ENCODE results near the gene REEP5.

The REEP5 gene

GRCh38 chr5:112867411-112867810 is 54.6 kb downstream of the REEP5 start:
- no peak for ATAC-seq
- no peak for TF ChIP-seq OSR1 (CRISPR knock-in tag; IDR thresholded peaks at IDR 0.05)
- TF ChIP-seq PATZ1 (CRISPR knock-in tag; IDR thresholded peaks at IDR 0.05; ENCODE audit: borderline replicate concordance): no peak
- no peak for TF ChIP-seq GLIS3 (CRISPR knock-in tag; IDR thresholded peaks at IDR 0.05)
- TF ChIP-seq BACH2 (CRISPR knock-in tag; IDR thresholded peaks at IDR 0.05; ENCODE audit: borderline replicate concordance): no peak
- TF ChIP-seq ZFP30 (CRISPR knock-in tag; IDR thresholded peaks at IDR 0.05): no peak

GRCh38 chr5:112866739-112867138 is 55.3 kb downstream of the REEP5 start:
- ATAC-seq: no peak
- TF ChIP-seq SNAI2 (CRISPR knock-in tag; IDR thresholded peaks at IDR 0.05): no peak
- no peak for TF ChIP-seq ZNF8 (CRISPR knock-in tag; IDR thresholded peaks at IDR 0.05)
- TF ChIP-seq TSHZ2 (CRISPR knock-in tag; IDR thresholded peaks at IDR 0.05): no peak
- no peak for TF ChIP-seq TOX (CRISPR knock-in tag; IDR thresholded peaks at IDR 0.05; ENCODE audit: borderline replicate concordance)
- no peak for TF ChIP-seq CREB5 (CRISPR knock-in tag; IDR thresholded peaks at IDR 0.05; ENCODE audit: low read depth)
- no peak for TF ChIP-seq GLIS3 (CRISPR knock-in tag; IDR thresholded peaks at IDR 0.05)
- TF ChIP-seq CSDC2 (CRISPR knock-in tag; IDR thresholded peaks at IDR 0.05): no peak
- no peak for TF ChIP-seq ZFP30 (CRISPR knock-in tag; IDR thresholded peaks at IDR 0.05)
- TF ChIP-seq ZFP3 (CRISPR knock-in tag; IDR thresholded peaks at IDR 0.05): no peak

- TF ChIP-seq OSR1 (CRISPR knock-in tag; IDR thresholded peaks at IDR 0.05) (no peak), ESRRG (CRISPR knock-in tag; IDR thresholded peaks at IDR 0.05) (no peak), ZFP30 (CRISPR knock-in tag; IDR thresholded peaks at IDR 0.05) (no peak), CREB5 (CRISPR knock-in tag; IDR thresholded peaks at IDR 0.05; ENCODE audit: low read depth) (no peak), TSHZ2 (CRISPR knock-in tag; IDR thresholded peaks at IDR 0.05) (no peak), ZFP3 (CRISPR knock-in tag; IDR thresholded peaks at IDR 0.05) (no peak)
Measured at GRCh38 chr5:112865128-112865527, 56.9 kb downstream of the REEP5 start.

GRCh38 chr5:112863549-112863948 is 58.5 kb downstream of the REEP5 start:
- no peak for ATAC-seq
- TF ChIP-seq SNAI2 (CRISPR knock-in tag; IDR thresholded peaks at IDR 0.05) (no peak), GLIS3 (CRISPR knock-in tag; IDR thresholded peaks at IDR 0.05) (no peak), TOX (CRISPR knock-in tag; IDR thresholded peaks at IDR 0.05; ENCODE audit: borderline replicate concordance) (no peak), ZNF70 (CRISPR knock-in tag; IDR thresholded peaks at IDR 0.05) (no peak), PPARA (CRISPR knock-in tag; IDR thresholded peaks at IDR 0.05; ENCODE audit: borderline replicate concordance) (no peak), CSRNP3 (CRISPR knock-in tag; IDR thresholded peaks at IDR 0.05) (no peak), ISL1 (CRISPR knock-in tag; IDR thresholded peaks at IDR 0.05) (no peak), CREB5 (CRISPR knock-in tag; IDR thresholded peaks at IDR 0.05; ENCODE audit: low read depth) (no peak), CSDC2 (CRISPR knock-in tag; IDR thresholded peaks at IDR 0.05) (no peak), ZNF565 (CRISPR knock-in tag; conservative IDR thresholded peaks at IDR 0.05; ENCODE audit: low read depth) (no peak), PATZ1 (CRISPR knock-in tag; IDR thresholded peaks at IDR 0.05; ENCODE audit: borderline replicate concordance) (no peak), ZNF8 (CRISPR knock-in tag; IDR thresholded peaks at IDR 0.05) (no peak), ZFP30 (CRISPR knock-in tag; IDR thresholded peaks at IDR 0.05) (no peak), TCF4 (CRISPR knock-in tag; IDR thresholded peaks at IDR 0.05; ENCODE audit: borderline replicate concordance) (no peak), BACH2 (CRISPR knock-in tag; IDR thresholded peaks at IDR 0.05; ENCODE audit: borderline replicate concordance) (no peak), ZC3H10 (CRISPR knock-in tag; IDR thresholded peaks at IDR 0.05) (no peak)

More at GRCh38 chr5:112865128-112865527, 56.9 kb downstream of the REEP5 start:
- ATAC-seq: no peak

Data from SK-N-SH treated with all-trans-retinoic acid at 6 μM for 48 hours (cell line).